WTC11 (cell line): ENCODE results near the gene TACR2. TPM values are rescaled to one million over a fixed set of nuclear protein-coding genes. Genes with fewer than 3 reads are reported as not detected.
A peak's percentile ranks its signal among the peaks of the same experiment; 100 is the strongest.

Source experiments
- ATAC-seq: fragments of 200-7000 bp; cut with Tn5 transposase; 2 replicates; pipeline ENCODE4 v1.10.0; 2021; ENCODE audit warnings: mild to moderate bottlenecking, moderate library complexity
- CTCF ChIA-PET: fragments of 300-600 bp; sonication (Branson Sonifier 250); formaldehyde crosslinking; loops from one replicate; lab custom pipeline; 2021; ENCODE audit warnings: antibody characterized with exemption; lab: Charles Lee
- POLR2A ChIA-PET: fragments of 350-600 bp; sonication (Branson Sonifier 250); formaldehyde crosslinking; loops from one replicate; lab custom pipeline; 2021; ENCODE audit warnings: antibody characterized with exemption; lab: Charles Lee
- DNase-seq: peaks from one replicate; pipeline ENCODE4 v3.0.0; 2021; ENCODE audit warnings: low spot score
- H3K27ac Mint-ChIP-seq: 2 replicates; pipeline ENCODE4 v1.8.0; 2021; ENCODE audit warnings: mixed read lengths
- H3K27me3 Mint-ChIP-seq: 2 replicates; pipeline ENCODE4 v1.8.0; 2021; ENCODE audit warnings: low read depth, mild to moderate bottlenecking, moderate library complexity, mixed read lengths
- H3K36me3 Mint-ChIP-seq: 2 replicates; pipeline ENCODE4 v1.8.0; 2021; ENCODE audit warnings: mixed read lengths
- H3K4me1 Mint-ChIP-seq: 2 replicates; pipeline ENCODE4 v1.8.0; 2022; ENCODE audit warnings: mixed read lengths
- H3K4me3 Mint-ChIP-seq: 2 replicates; pipeline ENCODE4 v1.8.0; 2021; ENCODE audit warnings: mild to moderate bottlenecking, moderate library complexity, mixed read lengths
- H3K9me3 Mint-ChIP-seq: 2 replicates; pipeline ENCODE4 v1.8.0; 2021; ENCODE audit warnings: mixed read lengths
- AR ChIP-seq: fragments of 250-450 bp; sonication (Bioruptor Pico); IDR thresholded peaks from 2 replicates; pipeline ENCODE4 v1.9.0; 2021; ENCODE audit warnings: mild to moderate bottlenecking
- ATF1 ChIP-seq: sonication (generic); formaldehyde crosslinking; IDR thresholded peaks from 2 replicates; pipeline ENCODE4 v1.8.1; 2023; ENCODE audit warnings: mild to moderate bottlenecking, moderate library complexity, missing genetic modification reagents
- ELF4 ChIP-seq: sonication (generic); formaldehyde crosslinking; IDR thresholded peaks from 2 replicates; pipeline ENCODE4 v1.8.1; 2022; ENCODE audit warnings: low read depth, mild to moderate bottlenecking, moderate library complexity, missing genetic modification reagents
- JAZF1 ChIP-seq: fragments of 250-450 bp; sonication (Bioruptor Pico); IDR thresholded peaks from 2 replicates; pipeline ENCODE4 v1.9.0; 2021; ENCODE audit warnings: moderate library complexity, mild to moderate bottlenecking, inconsistent platforms
- JUN ChIP-seq: sonication (generic); formaldehyde crosslinking; IDR thresholded peaks from 2 replicates; pipeline ENCODE4 v1.8.0; 2023; ENCODE audit warnings: mild to moderate bottlenecking, missing genetic modification reagents
- NR1H2 ChIP-seq: sonication (generic); formaldehyde crosslinking; IDR thresholded peaks from 2 replicates; pipeline ENCODE4 v1.9.0; 2021; ENCODE audit warnings: mild to moderate bottlenecking, moderate library complexity, missing genetic modification reagents
- ZNF281 ChIP-seq: sonication (generic); formaldehyde crosslinking; IDR thresholded peaks from 2 replicates; pipeline ENCODE4 v1.8.0; 2023; ENCODE audit warnings: mild to moderate bottlenecking, missing genetic modification reagents
- ZNF317 ChIP-seq: sonication (generic); formaldehyde crosslinking; IDR thresholded peaks from 2 replicates; pipeline ENCODE4 v1.8.1; 2023; ENCODE audit warnings: low read depth, mild to moderate bottlenecking, moderate library complexity, missing genetic modification reagents, borderline replicate concordance
- ZNF416 ChIP-seq: fragments of 250-450 bp; sonication (Bioruptor Pico); IDR thresholded peaks from 2 replicates; pipeline ENCODE4 v1.9.0; 2021; ENCODE audit warnings: mild to moderate bottlenecking, inconsistent platforms
- ZSCAN18 ChIP-seq: fragments of 250-450 bp; sonication (Bioruptor Pico); IDR thresholded peaks from 2 replicates; pipeline ENCODE4 v2.1.2; 2022; ENCODE audit warnings: mild to moderate bottlenecking, moderate library complexity
- total RNA-seq: library from RNA; stranded (reverse); gene quantifications from 3 replicates; pipeline ENCODE4 v1.2.3, GENCODE V29; 2021
- TF ChIP-seq, protein P1 (sequence below): sonication (generic); formaldehyde crosslinking; IDR thresholded peaks from 2 replicates; pipeline ENCODE4 v1.8.0; 2023; ENCODE audit warnings: missing genetic modification reagents, mild to moderate bottlenecking, borderline replicate concordance
- TF ChIP-seq, protein P2 (sequence below): sonication (generic); formaldehyde crosslinking; IDR thresholded peaks from 2 replicates; pipeline ENCODE4 v1.8.1; 2022; ENCODE audit warnings: mild to moderate bottlenecking, missing genetic modification reagents, moderate library complexity, borderline replicate concordance
- TF ChIP-seq, protein P3 (sequence below): sonication (generic); formaldehyde crosslinking; IDR thresholded peaks from 2 replicates; pipeline ENCODE4 v1.8.1; 2022; ENCODE audit warnings: missing genetic modification reagents, borderline replicate concordance
- TF ChIP-seq, protein P4 (sequence below): sonication (generic); formaldehyde crosslinking; IDR thresholded peaks from 2 replicates; pipeline ENCODE4 v1.8.1; 2023; ENCODE audit warnings: mild to moderate bottlenecking, missing genetic modification reagents

The TACR2 gene
- total RNA-seq, 1 experiment from 2014 or later = 0.20 TPM

DNA sequence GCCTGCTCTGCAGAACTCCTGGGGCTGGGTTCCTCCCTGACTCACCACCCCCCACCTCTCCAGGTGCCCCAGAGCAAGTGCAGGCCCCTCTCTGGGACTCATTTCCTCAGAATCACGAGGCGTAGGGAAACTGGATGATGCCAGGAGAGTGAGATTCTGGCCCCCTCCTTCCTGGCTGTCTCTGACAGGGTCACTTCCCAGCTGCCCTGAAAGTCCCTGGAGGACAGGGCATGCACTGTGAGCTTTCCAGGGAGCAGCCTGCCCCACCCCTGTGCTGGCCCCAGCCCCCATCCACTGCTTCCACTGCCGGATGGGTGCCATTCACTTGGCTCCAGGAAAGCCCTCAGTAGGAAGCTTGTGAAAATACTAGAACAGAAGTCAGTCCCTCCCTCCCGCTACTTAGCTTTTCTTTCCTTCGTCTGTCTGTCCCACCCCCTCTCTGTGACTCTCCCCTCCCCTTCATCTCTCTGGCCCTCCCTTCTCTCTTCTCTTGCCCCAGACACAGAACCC, 10.4 kb downstream of the TACR2 start:
- TF ChIP-seq, protein P1, sequence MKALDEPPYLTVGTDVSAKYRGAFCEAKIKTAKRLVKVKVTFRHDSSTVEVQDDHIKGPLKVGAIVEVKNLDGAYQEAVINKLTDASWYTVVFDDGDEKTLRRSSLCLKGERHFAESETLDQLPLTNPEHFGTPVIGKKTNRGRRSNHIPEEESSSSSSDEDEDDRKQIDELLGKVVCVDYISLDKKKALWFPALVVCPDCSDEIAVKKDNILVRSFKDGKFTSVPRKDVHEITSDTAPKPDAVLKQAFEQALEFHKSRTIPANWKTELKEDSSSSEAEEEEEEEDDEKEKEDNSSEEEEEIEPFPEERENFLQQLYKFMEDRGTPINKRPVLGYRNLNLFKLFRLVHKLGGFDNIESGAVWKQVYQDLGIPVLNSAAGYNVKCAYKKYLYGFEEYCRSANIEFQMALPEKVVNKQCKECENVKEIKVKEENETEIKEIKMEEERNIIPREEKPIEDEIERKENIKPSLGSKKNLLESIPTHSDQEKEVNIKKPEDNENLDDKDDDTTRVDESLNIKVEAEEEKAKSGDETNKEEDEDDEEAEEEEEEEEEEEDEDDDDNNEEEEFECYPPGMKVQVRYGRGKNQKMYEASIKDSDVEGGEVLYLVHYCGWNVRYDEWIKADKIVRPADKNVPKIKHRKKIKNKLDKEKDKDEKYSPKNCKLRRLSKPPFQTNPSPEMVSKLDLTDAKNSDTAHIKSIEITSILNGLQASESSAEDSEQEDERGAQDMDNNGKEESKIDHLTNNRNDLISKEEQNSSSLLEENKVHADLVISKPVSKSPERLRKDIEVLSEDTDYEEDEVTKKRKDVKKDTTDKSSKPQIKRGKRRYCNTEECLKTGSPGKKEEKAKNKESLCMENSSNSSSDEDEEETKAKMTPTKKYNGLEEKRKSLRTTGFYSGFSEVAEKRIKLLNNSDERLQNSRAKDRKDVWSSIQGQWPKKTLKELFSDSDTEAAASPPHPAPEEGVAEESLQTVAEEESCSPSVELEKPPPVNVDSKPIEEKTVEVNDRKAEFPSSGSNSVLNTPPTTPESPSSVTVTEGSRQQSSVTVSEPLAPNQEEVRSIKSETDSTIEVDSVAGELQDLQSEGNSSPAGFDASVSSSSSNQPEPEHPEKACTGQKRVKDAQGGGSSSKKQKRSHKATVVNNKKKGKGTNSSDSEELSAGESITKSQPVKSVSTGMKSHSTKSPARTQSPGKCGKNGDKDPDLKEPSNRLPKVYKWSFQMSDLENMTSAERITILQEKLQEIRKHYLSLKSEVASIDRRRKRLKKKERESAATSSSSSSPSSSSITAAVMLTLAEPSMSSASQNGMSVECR (CRISPR knock-in tag) = no peak
- TF ChIP-seq JAZF1 (no peak), ZNF416 (no peak)
- peak; percentile 32 for DNase-seq
- ATAC-seq = peak; percentile 4

DNA sequence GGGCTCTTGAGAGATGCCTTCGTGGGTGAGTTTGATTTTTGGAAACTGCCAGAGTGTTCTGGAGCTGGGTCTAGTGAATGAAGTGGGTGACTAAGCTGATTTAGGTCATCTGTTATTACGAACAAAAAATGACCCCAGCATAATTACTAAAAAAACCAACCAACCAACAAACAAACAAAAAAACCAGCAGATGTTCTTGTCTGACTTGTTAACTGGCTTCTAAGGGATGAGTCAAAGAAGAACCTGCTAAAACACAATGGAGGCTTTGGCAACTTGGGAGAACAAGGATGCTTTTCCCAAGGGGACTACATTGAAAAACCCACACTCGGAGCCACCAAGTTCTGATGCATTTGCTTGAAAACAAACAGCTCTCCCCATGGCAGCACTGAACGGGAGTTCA, 11.5 kb downstream of the TACR2 start:
- Mint-ChIP-seq H3K9me3 (no peaks in the 10 kb centered on the region), H3K4me3 (no peak overlapping the region), H3K27ac (peak overlapping the region; percentile 74), H3K36me3 (peaks cover 34% of the 10 kb centered on the region), H3K4me1 (peaks cover 40% of the 10 kb centered on the region), H3K27me3 (peaks cover 7% of the 10 kb centered on the region)
- DNase-seq = no peak
- ATAC-seq = no peak
- ChIA-PET POLR2A (interaction anchor here (0.9 to 1.2 kb wide), 2 partner anchors 163 to 219 kb away, joined by 4 to 5 read pairs; no protein-coding TSS in a partner anchor), CTCF (interaction anchor here (1.0 to 3.7 kb wide), 4 partner anchors 8 to 174 kb away, joined by 3 to 47 read pairs (median 21); partner anchors contain the start of gene TSPAN15)
- TF ChIP-seq ATF1 (CRISPR knock-in tag) = no peak
- no peak for TF ChIP-seq ZSCAN18
- TF ChIP-seq, protein P2, sequence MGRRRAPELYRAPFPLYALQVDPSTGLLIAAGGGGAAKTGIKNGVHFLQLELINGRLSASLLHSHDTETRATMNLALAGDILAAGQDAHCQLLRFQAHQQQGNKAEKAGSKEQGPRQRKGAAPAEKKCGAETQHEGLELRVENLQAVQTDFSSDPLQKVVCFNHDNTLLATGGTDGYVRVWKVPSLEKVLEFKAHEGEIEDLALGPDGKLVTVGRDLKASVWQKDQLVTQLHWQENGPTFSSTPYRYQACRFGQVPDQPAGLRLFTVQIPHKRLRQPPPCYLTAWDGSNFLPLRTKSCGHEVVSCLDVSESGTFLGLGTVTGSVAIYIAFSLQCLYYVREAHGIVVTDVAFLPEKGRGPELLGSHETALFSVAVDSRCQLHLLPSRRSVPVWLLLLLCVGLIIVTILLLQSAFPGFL = no peak
- TF ChIP-seq, protein P3, sequence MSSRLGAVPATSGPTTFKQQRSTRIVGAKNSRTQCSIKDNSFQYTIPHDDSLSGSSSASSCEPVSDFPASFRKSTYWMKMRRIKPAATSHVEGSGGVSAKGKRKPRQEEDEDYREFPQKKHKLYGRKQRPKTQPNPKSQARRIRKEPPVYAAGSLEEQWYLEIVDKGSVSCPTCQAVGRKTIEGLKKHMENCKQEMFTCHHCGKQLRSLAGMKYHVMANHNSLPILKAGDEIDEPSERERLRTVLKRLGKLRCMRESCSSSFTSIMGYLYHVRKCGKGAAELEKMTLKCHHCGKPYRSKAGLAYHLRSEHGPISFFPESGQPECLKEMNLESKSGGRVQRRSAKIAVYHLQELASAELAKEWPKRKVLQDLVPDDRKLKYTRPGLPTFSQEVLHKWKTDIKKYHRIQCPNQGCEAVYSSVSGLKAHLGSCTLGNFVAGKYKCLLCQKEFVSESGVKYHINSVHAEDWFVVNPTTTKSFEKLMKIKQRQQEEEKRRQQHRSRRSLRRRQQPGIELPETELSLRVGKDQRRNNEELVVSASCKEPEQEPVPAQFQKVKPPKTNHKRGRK (CRISPR knock-in tag) = no peak
- TF ChIP-seq JUN (CRISPR knock-in tag) = no peak
- no peak for TF ChIP-seq ZNF317 (CRISPR knock-in tag)
- no peak for TF ChIP-seq AR (CRISPR knock-in tag)
- no peak for TF ChIP-seq NR1H2
- TF ChIP-seq, protein P4, sequence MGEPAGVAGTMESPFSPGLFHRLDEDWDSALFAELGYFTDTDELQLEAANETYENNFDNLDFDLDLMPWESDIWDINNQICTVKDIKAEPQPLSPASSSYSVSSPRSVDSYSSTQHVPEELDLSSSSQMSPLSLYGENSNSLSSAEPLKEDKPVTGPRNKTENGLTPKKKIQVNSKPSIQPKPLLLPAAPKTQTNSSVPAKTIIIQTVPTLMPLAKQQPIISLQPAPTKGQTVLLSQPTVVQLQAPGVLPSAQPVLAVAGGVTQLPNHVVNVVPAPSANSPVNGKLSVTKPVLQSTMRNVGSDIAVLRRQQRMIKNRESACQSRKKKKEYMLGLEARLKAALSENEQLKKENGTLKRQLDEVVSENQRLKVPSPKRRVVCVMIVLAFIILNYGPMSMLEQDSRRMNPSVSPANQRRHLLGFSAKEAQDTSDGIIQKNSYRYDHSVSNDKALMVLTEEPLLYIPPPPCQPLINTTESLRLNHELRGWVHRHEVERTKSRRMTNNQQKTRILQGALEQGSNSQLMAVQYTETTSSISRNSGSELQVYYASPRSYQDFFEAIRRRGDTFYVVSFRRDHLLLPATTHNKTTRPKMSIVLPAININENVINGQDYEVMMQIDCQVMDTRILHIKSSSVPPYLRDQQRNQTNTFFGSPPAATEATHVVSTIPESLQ (CRISPR knock-in tag) = no peak
- no peak for TF ChIP-seq ZNF281 (CRISPR knock-in tag)
- TF ChIP-seq ELF4 (CRISPR knock-in tag) = no peak

More for the DNA sequence above, 10.4 kb downstream of the TACR2 start:
- no peaks in the 10 kb centered on the region for H3K9me3 Mint-ChIP-seq
- peaks cover 40% of the 10 kb centered on the region for H3K4me1 Mint-ChIP-seq
- peaks cover 23% of the 10 kb centered on the region for H3K36me3 Mint-ChIP-seq
- ChIA-PET POLR2A (interaction anchor here (1.2 to 2.1 kb wide), 3 partner anchors 31 to 167 kb away, joined by 3 to 4 read pairs (median 4); no protein-coding TSS in a partner anchor), CTCF (interaction anchor here (0.7 to 3.7 kb wide), 25 partner anchors 8 to 450 kb away, joined by 3 to 47 read pairs (median 5); partner anchors contain the start of genes DDX21, HKDC1, TACR2 and TSPAN15)
- peak overlapping the region; percentile 68 for H3K27ac Mint-ChIP-seq
- H3K27me3 Mint-ChIP-seq = peaks cover 7% of the 10 kb centered on the region
- H3K4me3 Mint-ChIP-seq = no peak overlapping the region
